GM21526 (cell line): Measurements from ENCODE around the gene ZNF385B.
"Not testable (repeated sequence)": the region's sequence is repeated elsewhere in the genome, so short reads cannot be mapped to it uniquely, and the experiment has no call there.

Experiments
- ATAC-seq: cut with Tn5 transposase; IDR thresholded peaks from one replicate; pipeline ENCODE4 v1.9.1; 2021; ENCODE audit warnings: moderate library complexity; ENCODE audit not compliant: unreplicated experiment, low FRiP score

The ZNF385B gene

DNA sequence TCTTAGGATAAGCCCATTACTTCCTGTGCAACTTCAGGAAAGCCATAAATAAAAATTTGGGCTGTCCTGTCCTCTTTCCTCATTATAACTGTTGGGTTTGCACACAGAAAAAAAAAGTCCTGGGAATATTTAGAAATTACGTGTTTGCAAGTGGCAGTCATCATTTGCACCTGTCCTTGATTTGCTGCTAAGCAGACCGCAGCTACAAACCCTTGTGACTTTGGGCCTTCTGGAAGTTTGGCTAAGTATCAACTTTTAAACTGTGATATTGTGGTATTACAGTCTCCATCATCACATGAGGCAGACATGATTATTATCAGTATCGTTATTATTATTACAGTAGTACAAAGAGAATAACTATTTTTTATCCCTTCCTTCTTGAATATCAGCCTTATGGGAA, 336.1 kb downstream of the ZNF385B start:
- no peak for ATAC-seq

DNA sequence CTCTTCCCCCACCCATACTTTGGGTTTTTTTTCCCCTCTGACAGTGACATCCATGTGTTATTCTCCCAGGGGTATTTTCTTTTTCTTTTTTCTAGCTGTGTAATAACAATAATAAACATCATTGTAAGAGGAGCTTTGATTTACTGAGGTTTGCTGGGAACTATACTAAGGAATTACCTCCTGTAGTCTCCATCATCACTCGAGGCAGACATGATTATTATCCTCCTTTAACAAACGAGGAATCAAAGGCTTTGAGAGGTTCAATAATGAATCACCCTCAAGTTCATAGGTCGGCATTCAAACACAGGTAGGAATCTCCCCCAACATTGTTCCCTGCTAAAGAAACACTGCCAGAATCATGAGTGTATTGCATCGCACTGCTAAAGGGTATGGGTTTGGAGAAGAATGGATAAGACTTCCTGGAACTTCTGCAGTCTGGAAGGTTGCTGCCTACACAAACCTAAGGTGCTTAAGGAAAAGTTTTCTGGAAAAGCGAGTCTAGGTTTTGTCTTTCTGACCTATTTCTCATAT, 336.5 kb downstream of the ZNF385B start:
- ATAC-seq = no peak

DNA sequence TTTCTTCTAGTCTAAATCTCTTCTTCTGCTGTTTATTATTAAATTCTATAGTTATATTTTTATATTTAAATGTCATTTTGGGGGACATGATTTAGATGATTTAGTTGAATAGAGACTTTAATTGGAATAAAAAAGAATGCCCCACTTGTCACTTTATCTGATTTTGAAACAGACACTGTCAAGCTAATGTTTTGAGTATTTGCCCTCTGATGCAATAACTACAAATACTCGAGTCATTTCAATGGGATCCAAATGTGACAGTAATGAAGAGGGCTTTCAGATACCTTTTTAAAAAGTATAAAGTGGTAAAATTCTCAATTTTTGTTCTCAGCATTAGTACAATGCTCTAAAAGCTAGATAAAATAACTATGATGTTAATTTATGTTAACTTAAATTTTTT, 339.5 kb downstream of the ZNF385B start:
- ATAC-seq = no peak

DNA sequence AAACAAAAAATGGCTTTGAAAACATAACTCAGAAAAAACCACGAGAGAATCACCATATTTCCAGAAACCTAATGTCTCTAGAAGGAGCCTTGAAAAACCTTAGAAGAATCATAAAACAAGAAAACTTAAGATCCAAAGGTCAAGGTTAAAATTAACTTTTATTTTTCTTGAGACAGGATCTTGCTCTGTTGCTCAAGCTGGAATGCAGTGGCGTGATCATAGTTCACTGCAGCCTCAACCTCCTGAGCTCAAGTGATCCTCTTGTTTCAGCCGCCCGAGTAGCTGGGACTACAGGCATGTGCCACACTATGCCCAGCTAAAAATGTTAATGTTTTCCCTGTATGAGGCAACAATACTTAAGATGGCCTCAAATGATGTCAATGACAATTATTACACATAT, 342.6 kb downstream of the ZNF385B start:
- no peak for ATAC-seq

DNA sequence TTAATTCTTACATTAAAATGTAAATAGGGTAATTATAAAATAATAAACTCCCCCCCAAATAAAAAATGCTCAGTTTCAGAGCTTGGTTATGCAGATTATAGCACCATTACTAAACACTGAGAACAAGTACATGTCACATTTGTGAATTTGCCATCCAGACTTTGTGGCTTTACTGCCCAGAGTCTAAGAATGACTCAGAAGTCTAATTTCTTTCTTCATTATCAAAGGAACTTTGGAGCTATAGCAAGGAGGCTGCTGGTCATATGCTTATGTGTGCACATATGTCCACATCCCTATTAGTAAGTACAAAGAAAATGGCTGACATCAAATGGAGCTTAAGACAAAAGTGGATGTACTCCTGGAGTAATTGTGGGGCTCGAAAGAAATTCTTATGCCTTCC, 348.2 kb downstream of the ZNF385B start:
- ATAC-seq = no peak

DNA sequence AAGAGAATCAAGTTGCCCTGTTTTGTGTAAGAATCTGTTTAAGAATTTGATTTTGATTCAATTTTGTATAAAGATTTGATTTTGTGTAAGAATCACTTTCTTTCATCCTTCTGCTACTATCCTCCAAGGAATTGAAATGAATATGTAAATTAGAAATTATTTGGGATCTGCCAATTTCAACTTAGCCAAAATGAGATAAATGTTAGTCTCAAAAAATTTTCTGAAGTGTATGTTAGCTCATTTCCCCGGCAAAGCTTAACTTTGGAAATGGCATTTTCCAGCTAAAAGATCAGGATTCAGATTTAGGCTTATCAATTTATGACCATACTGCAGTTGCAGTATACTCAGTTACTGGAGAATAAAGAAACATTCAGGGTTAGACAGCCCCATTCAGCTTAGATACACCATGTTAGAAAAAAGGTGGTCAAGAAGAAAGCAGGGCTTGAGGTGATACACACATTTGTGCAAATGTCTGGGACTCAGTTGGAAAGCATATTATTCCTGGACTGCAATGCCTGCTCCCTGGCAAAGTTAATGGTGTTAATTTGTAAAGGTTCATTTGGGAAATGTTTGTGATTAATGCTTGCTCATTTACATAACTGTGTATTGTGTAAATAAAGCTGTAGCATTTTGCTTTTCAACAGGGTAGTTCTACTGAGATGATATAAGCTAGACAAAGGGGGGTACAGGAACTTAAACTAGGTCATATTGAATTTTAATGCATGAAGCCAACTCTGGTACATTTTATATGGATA, 349.0 kb downstream of the ZNF385B start:
- no peak for ATAC-seq

DNA sequence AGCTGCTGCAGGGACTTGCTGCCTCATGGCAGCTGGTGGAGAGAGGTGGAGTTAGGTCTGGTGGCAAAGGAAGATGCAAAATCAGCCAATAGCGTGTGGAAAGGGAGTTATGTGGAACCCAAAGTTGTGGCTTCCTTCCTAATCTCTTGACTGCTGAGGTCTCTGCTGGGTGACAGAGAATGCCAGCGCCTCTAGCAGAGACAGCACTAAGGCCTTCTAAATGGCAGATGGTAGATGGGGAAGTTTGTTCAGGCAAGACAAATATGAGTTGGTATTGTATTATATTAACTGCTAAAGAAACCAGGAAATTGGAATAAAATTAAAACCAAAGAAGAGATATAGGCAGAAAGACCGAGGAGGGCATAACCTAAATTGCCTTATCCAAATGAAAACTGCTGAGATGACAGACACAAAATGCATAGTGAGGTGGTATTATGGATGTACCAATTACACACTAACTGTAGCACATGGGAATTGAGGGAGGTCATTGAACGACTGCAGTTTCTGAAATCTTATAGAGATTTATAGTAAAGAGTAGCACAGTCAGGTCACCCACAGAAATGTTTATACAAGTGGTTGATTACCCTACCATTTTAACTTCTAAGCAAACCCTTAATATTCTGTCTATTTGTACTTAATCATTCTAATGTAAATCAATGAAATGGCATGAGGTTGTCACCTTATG, 350.2 kb downstream of the ZNF385B start:
- ATAC-seq = no peak

DNA sequence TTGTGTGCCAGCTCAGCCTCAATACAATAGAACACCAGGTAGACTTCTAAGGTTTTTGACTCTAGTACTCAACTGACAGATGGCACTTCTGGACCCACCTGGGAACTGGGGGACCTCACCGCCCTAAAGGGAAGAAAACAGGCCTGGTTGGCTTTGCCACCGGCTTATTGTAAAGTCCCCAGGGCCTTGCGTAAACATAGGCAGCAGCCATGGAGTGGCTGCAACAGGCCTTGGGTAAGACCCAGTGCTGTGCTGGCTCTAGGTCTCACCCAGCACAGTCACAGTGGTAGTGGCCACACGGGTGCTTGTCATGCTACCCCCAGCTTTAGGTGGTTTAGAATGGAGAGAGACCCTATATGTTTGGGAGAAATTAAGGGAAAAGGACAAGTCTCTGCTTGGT, 366.1 kb downstream of the ZNF385B start:
- no peak for ATAC-seq

DNA sequence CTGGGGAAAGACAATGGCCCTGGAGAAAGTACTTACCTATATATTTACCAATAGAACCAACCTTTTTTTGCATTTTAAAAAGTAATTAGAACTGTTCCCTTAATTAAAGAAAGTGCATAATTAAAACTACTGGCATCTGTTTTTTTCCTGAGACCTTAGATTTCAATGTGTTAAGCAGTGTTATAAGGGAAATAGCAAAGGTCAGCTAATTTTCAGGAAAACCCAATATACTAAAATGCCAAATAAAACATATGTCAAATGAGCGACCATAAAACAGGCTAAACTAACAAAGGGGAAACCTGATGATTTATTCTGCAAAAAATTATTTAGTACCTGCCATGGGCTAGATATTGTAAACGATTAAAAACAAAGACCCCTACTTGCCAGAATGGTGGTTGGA, 372.8 kb downstream of the ZNF385B start:
- ATAC-seq = no peak

DNA sequence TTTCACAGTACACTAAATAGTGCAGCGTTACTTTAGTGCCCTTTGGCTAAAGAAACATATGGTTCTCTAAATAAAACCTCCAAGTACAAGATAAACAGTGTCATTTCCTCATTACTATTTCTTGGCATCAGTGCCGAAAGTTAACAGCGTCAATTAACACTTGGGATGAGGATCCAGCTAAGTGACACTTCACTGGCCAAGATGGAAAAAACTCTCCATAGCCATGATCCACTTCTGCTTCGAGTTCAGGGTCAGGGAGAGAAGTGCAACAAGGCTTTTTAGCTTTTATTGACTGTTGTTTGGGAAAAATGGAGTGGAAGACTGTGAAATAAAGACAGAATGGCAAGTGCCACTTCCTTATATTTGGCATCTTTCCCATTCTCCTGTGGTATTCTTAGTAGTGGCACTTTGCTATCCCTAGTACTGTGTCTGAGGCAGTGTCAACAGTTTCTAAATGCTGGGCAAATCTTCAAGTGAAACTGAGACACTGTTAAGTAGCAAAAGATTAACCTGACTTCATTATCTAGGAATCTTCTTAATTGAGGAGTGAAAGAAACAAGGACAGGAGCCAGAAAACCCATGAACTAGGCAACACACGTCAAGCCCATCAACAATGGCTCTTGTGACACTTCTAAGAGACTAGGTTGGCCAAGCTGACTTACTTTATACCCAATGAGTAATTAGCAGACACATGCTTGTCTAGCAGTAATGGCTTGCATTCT, 374.2 kb downstream of the ZNF385B start:
- ATAC-seq = no peak

DNA sequence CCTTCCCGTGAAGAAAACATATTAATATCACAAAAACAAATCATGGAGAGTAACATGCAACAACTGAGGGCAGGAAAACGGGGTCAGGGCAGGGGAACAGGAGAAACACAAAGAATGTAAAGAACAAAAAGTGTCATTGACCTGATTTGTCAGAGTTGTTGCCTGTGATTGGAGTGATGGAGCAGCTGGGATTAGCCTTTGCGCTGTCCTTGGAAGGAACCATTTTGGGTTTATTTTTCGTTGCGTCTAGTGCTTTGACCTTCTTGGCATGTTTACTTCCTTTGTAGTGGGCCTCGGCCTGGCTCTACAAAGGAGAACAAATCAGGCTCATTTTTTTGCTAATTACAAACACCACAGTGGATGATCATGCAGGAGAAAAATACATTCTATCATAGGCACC, 378.3 kb downstream of the ZNF385B start:
- no peak for ATAC-seq

DNA sequence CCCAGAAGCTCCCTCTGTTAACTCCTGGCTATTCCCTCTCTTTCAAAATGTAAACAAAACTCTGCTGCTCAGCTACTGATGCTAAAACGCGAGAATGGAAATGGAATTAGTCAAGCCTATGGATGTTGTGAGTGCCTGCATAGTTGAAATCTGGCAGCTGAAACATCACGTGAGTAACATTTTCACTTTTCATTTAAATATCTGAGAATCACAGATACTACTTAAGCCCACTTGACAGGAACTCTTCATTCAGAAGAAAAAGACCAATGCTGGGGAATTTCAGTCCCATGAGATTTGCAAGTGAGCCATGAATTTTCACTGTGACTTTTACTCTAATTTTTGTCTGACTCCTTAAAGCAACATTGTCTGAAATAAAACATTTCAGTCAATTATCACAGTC, 381.5 kb downstream of the ZNF385B start:
- no peak for ATAC-seq

DNA sequence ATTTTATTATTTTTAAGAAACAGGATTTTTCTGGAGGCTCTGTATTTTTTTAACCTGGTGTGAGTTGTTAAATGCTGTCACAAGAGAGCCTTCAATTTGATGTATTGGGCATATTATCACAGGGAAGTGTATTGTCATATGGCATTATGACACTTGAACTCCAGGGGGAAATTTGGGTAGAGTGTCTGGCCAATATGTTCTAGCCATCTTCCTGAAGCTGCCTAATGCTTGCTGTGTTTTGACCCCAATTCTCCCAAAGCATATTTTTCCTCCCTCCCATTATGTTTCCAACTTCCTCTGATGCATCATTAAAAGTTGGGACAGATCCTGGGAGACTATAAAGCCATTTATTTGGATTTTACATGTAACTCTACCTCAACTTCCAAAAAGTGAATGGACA, 382.6 kb downstream of the ZNF385B start:
- no peak for ATAC-seq

DNA sequence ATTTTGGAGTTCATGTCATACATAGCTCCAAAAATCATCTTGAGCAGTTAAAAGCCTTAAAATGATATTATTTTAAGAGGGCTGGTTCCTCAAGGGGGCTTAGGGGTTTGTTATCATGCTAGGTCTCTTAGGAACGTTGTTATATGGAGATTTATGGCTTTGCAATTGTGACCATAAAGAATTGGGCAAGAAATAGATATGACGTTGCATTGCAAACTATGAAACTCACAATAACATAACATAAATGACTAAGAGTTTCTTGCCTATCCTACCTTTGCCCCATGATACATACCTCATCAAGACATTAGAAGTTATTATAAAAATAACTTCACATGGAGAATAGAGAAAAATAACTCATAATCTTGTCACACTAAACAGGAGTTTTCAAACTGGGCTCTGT, 390.4 kb downstream of the ZNF385B start:
- ATAC-seq = no peak

DNA sequence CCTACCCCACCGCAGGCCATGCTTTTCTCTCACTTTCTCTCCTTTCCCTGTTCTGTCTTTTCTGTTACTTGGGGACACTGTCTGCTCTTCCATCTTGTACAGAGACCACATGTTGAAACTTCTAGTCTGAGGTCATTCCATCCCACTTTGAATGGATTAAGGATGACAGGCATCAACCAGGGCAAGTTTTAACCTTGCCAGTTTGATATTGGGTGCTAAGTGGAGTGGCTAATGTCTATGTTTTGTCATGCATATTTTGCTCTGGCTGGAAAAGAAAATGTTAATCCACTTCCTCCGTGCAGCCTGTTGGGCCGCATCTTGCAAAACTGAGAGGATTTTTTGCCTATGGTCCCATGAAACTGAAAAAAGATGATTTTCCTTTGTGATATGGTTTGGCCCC, 391.3 kb downstream of the ZNF385B start:
- ATAC-seq = no peak

DNA sequence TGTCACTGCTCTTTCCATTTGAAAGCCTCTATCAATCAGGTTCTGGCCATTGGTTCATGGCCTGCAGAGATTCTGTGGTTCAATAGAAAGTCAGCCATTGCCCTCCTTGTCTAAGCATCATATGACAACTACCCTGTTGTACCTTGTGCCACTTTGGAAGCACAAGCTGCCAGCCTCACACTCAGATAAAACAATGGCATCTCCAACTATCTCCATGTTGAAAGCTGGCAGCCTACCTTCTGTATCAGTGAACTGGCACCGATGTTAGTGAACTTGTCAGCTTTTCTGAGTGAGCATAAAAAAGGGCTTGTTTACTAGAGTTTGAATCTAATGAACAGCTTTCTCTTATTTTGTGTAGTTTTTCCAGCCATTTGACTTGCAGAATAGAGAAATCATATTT, 393.5 kb downstream of the ZNF385B start:
- ATAC-seq = no peak

DNA sequence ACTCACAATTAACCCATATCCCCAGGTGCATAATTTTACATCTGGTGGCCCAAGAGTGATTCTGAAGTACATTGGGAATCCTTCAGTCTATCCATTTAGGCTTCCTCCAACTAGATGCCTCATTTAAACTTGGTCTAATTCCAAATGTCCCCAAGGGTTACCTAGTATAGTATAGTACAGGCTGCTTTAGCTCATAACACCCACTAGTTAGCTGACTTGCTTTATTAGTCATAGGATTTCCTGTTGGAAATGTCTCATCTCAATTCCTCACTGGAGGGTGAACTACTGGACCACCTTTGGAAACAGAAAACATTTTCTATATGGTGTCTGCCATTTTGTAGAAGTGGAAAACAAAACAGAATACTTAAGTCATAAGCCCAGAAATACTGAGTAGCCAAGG, 394.3 kb downstream of the ZNF385B start:
- no peak for ATAC-seq

DNA sequence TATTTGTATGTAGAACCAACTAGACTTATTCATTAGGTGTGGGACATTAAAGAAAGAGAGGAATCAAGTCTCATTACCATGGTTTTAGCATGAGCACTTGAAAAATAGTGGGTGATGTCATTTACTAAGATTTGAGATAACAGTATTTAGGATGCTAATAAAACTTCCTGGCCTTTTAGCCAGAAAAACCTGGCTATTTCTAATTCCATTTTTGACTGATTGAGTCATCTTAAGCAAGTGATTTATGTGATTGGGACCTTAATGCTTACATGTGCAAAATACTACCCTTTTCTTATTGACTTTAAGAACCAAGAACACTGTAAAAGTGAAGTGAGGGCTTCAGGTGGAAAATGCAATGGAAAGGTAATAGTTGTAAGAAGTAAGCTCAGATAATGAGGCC, 400.0 kb downstream of the ZNF385B start:
- no peak for ATAC-seq

DNA sequence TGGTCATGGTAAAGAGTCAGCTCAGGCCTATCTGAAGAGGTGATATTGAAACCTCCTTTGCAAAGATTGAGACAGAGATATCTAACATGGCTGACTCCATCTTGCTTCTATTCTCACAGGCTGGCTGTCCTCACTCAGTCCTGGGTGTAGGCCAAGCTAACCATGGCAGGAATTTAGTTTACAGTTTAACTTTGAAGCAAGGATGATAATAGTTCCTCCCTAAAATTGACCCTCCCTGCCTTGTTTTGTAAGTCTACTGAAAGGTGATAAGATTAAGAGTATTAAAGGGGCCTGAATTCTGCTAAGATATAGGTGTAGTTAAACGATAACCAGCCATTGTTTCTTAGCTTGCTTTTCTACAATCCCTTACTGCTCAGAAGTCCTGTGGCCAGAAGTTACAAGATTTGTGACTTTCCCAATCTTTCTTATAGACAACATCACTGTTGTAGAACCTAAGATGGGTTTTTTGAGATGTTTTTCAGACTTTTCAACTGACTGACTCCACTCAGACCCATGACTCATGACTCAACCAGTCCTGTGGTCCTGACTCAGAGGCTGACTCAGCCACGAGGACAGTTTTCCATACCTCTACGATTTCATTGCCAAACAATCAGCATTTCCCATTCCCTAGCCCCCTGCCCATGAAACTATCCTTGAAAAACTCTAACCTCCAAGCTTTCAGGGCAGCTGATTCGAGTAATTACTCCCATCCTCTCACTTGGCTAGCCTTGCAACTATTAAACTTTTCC, 401.1 kb downstream of the ZNF385B start:
- ATAC-seq = no peak

DNA sequence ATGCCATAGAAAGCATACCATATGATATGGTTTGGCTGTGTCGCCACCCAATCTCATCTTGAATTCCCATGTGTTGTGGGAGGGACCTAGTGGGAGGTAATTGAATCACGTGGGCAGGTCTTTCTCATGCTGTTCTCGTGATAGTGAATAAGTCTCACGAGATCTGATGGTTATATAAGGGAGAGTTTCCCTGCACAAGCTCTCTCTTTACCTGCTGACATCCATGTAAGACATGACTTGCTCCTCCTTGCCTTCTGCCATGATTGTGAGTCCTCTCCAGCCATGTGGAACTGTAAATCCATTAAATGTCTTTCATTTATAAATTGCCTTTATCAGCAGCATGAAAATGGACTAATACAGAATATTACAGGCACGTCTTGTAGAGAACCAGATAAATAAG, 403.3 kb downstream of the ZNF385B start:
- not testable (repeated sequence) for ATAC-seq

DNA sequence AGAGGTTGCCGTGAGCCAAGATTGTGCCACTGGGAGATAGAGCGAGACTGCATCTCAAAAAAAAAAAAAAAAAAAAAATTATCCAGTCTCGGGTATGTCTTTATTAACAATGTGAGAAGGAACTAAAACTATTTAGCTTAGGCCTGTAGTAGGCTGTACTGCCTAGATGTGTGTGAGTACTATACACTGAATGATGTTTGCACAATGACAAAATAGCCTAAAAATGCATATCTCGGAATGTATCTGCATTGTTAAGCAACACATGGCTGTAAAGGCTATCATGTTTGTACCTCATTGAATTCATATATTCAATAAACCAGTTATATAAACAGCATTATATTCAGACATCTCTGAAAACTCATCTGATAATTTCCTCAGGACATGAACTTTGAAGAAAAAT, 405.6 kb downstream of the ZNF385B start:
- no peak for ATAC-seq
